ENCODE data around the gene LMF1. TPM values are rescaled to one million over a fixed set of nuclear protein-coding genes. Genes with fewer than 3 reads are reported as not detected.

Gene LMF1
- total RNA-seq, 2 donors from 2014 or later = 15.8 to 20.1 TPM

DNA sequence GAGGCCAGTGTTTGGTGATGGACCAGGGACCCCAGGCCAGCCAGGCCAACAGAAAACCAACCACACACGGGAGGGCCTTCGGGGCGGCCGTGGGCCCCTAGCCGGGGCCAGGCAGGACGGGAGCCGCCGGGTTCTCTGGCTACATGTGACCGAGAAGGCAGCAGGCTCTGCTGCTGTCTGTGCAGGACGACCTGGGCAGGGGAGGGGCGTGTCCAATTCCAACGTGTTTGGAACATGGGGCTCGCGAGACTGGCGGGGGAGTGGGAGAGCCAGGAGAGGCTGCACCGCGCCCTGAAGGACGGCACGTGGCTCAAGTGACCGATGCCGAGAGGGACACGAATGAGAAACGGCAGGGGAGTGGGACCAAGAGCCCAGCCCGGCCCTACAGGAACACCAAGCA, 75.4 kb downstream of the LMF1 start:
- TF ChIP-seq, protein P1, sequence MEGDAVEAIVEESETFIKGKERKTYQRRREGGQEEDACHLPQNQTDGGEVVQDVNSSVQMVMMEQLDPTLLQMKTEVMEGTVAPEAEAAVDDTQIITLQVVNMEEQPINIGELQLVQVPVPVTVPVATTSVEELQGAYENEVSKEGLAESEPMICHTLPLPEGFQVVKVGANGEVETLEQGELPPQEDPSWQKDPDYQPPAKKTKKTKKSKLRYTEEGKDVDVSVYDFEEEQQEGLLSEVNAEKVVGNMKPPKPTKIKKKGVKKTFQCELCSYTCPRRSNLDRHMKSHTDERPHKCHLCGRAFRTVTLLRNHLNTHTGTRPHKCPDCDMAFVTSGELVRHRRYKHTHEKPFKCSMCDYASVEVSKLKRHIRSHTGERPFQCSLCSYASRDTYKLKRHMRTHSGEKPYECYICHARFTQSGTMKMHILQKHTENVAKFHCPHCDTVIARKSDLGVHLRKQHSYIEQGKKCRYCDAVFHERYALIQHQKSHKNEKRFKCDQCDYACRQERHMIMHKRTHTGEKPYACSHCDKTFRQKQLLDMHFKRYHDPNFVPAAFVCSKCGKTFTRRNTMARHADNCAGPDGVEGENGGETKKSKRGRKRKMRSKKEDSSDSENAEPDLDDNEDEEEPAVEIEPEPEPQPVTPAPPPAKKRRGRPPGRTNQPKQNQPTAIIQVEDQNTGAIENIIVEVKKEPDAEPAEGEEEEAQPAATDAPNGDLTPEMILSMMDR (IDR thresholded peaks at IDR 0.05) = no peak
- no peak for TF ChIP-seq POLR2A (IDR thresholded peaks at IDR 0.05)
- Histone ChIP-seq H3K4me1 (peaks cover 11% of the 10 kb centered on the region), H3K9me3 (no peaks in the 10 kb centered on the region), H3K4me3 (no peak overlapping the region), H3K27ac (no peak overlapping the region), H3K27me3 (no peaks in the 10 kb centered on the region), H3K36me3 (replicated peaks in 1 of 2; ENCODE audit: insufficient read depth in 1 of 2, low read depth in 2 of 2) (no peaks in the 10 kb centered on the region)
- ATAC-seq (no peak), DNase-seq (no peak)
- WGBS, 2 donors = 81 to 88% methylated on average over 13 to 24 of the region's 24 CpGs
- intact Hi-C loops (cut with DNase I) = no loop called here

DNA sequence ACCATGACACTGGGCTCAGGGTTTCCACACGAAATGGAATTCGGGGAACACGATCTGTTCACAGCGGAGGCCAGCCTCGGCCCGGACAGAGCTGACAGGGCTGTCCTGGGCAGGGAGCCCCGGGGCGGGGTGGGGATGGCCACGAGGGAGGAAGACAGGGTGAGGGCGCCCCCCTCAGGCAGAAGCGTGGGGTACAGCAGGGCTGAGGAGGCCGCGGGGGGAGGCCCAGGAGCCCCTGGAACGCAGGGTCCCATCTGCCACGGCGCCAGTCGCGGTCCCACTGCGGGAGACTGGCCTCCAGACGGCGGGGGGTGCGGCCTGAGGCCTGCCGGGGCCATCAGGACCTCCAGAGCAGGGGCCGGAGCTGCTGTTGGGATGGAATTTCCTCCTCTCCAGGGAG, 75.9 kb downstream of the LMF1 start:
- Histone ChIP-seq H3K4me3 (no peak overlapping the region), H3K27ac (no peak overlapping the region), H3K36me3 (replicated peaks in 1 of 2; ENCODE audit: insufficient read depth in 1 of 2, low read depth in 2 of 2) (no peaks in the 10 kb centered on the region), H3K9me3 (no peaks in the 10 kb centered on the region), H3K27me3 (no peaks in the 10 kb centered on the region), H3K4me1 (peaks cover 11% of the 10 kb centered on the region)
- ATAC-seq (no peak), DNase-seq (no peak)
- 91 to 94% methylated on average over 7 to 24 of the region's 24 CpGs for WGBS, 2 donors
- intact Hi-C loops (cut with DNase I) = no loop called here
- TF ChIP-seq, protein P1 (IDR thresholded peaks at IDR 0.05) = no peak

- Histone ChIP-seq H3K4me3 (no peak overlapping the region), H3K9me3 (no peaks in the 10 kb centered on the region), H3K27ac (no peak overlapping the region), H3K27me3 (no peaks in the 10 kb centered on the region), H3K4me1 (peaks cover 11% of the 10 kb centered on the region), H3K36me3 (replicated peaks in 1 of 2; ENCODE audit: insufficient read depth in 1 of 2, low read depth in 2 of 2) (no peaks in the 10 kb centered on the region)
- intact Hi-C loops (cut with DNase I) = no loop called here
- no peak for TF ChIP-seq POLR2A (IDR thresholded peaks at IDR 0.05)
- TF ChIP-seq, protein P1 (IDR thresholded peaks at IDR 0.05) = no peak
- ATAC-seq (no peak), DNase-seq (peak in 2 of 4 donors; percentile 37 to 46)
- 79 to 87% methylated on average over 16 to 27 of the region's 27 CpGs for WGBS, 2 donors
Observed at GRCh38 chr16:894136-894535, 76.6 kb downstream of the LMF1 start.

DNA sequence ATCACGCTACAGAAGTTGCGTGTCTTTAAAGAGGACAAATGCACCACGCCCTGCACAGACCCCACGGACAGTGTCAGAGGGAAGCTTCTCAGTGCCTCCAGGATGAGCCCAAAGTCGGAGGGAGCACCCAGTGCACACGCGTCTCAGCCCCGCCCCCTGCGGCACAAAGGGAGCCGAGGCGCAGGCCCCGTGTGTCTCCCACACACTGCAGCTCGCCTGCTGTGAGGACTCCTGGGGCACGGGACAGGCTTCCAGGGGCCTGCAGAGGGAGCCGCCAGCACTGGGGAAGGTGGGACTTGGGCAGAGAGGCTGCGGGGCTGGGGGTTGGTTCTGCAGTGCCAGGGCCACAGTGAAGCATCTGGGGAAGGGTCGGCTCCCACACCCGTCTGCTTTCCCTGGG, 77.4 kb downstream of the LMF1 start:
- H3K9me3 ChIP-seq = no peaks in the 10 kb centered on the region
- H3K4me3 ChIP-seq = no peak overlapping the region
- WGBS, 2 donors = 88% methylated on average over 13 to 17 of the region's 18 CpGs
- intact Hi-C loops (cut with DNase I) = no loop called here
- DNase-seq (no peak), ATAC-seq (no peak)
- H3K27me3 ChIP-seq = no peaks in the 10 kb centered on the region
- H3K27ac ChIP-seq = no peak overlapping the region
- TF ChIP-seq, protein P1 (IDR thresholded peaks at IDR 0.05) = no peak
- no peak for TF ChIP-seq POLR2A (IDR thresholded peaks at IDR 0.05)
- peaks cover 11% of the 10 kb centered on the region for H3K4me1 ChIP-seq
- no peaks in the 10 kb centered on the region for H3K36me3 ChIP-seq (replicated peaks in 1 of 2; ENCODE audit: insufficient read depth in 1 of 2, low read depth in 2 of 2)

GRCh38 chr16:892536-893255, 78.1 kb downstream of the LMF1 start:
- H3K27ac ChIP-seq = no peak overlapping the region
- no peaks in the 10 kb centered on the region for H3K36me3 ChIP-seq (replicated peaks in 1 of 2; ENCODE audit: insufficient read depth in 1 of 2, low read depth in 2 of 2)
- TF ChIP-seq POLR2A (IDR thresholded peaks at IDR 0.05) = no peak
- TF ChIP-seq, protein P1 (IDR thresholded peaks at IDR 0.05) = no peak
- H3K9me3 ChIP-seq = no peaks in the 10 kb centered on the region
- H3K4me1 ChIP-seq = peaks cover 9% of the 10 kb centered on the region
- no peaks in the 10 kb centered on the region for H3K27me3 ChIP-seq
- no peak for ATAC-seq
- DNase-seq = no peak
- WGBS, 2 donors = 86 to 88% methylated on average over 22 to 29 of the region's 35 CpGs
- no peak overlapping the region for H3K4me3 ChIP-seq
- intact Hi-C loops (cut with DNase I) = no loop called here
